Glutamatergic neuron (in vitro differentiated cells): ENCODE data around the gene FAR1. TPM values are rescaled to one million over a fixed set of nuclear protein-coding genes. Genes with fewer than 3 reads are reported as not detected.

Experiments used
- DNase-seq: peaks from one replicate; pipeline ENCODE4 v3.0.0; 2022
- H3K27ac Mint-ChIP-seq: one replicate; pipeline ENCODE4 v1.8.0; 2020; ENCODE audit warnings: mild to moderate bottlenecking, mixed read lengths, inconsistent platforms; ENCODE audit not compliant: unreplicated experiment
- H3K27me3 Mint-ChIP-seq: one replicate; pipeline ENCODE4 v1.8.0; 2020; ENCODE audit warnings: mild to moderate bottlenecking, moderate library complexity, mixed read lengths, inconsistent platforms; ENCODE audit not compliant: unreplicated experiment
- H3K36me3 Mint-ChIP-seq: one replicate; pipeline ENCODE4 v1.8.0; 2020; ENCODE audit warnings: mild to moderate bottlenecking, mixed read lengths, inconsistent platforms; ENCODE audit not compliant: unreplicated experiment
- H3K4me1 Mint-ChIP-seq: one replicate; pipeline ENCODE4 v1.8.0; 2020; ENCODE audit warnings: mild to moderate bottlenecking, low read depth, mixed read lengths, inconsistent platforms; ENCODE audit not compliant: unreplicated experiment
- H3K4me3 Mint-ChIP-seq: one replicate; pipeline ENCODE4 v1.8.0; 2020; ENCODE audit warnings: mild to moderate bottlenecking, mixed read lengths, inconsistent platforms; ENCODE audit not compliant: unreplicated experiment
- H3K9me3 Mint-ChIP-seq: one replicate; pipeline ENCODE4 v1.8.0; 2020; ENCODE audit warnings: mild to moderate bottlenecking, moderate library complexity, mixed read lengths, inconsistent platforms; ENCODE audit not compliant: unreplicated experiment
- total RNA-seq: library from RNA; stranded (reverse); fragmentation: NEBNext Ultra II Directional; extraction: Animal tissue kit (Norgen Biotek cat#: 25700); gene quantifications from one replicate; pipeline ENCODE4 v1.2.1, GENCODE V29; 2021; ENCODE audit not compliant: unreplicated experiment
- TF ChIP-seq, protein P1 (sequence below): fragments of 200-600 bp; sonication (generic); IDR thresholded peaks from one replicate; pipeline ENCODE4 v1.5.0; 2021; ENCODE audit not compliant: partially characterized antibody, unreplicated experiment

FAR1 gene
- total RNA-seq, 1 donor from 2014 or later = 74.4 TPM

DNA sequence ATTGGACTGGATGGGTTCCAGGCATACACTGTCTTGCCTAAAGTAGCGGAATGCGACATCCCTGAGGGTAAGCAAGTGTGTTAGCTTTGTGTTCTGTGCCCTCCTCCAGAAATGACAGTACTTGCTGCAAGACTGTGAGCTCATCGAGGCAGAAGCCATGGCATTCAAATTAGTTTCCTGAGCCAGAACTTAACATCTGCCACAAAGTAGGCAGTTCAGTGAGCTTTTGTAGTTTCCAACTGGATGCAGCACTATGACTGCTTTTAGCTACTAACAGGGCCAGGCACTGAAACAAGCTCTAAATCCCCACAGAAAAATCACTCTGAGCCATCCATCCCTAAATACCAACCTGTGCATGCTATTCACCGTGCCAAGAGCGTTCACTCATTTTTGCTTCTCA is 1.2 kb upstream of the FAR1 start:
- DNase-seq = no peak
- Mint-ChIP-seq H3K27ac (peak overlapping the region; percentile 83), H3K27me3 (peaks cover 4% of the 10 kb centered on the region), H3K36me3 (no peaks in the 10 kb centered on the region), H3K4me3 (peak overlapping the region; percentile 85), H3K4me1 (peaks cover 21% of the 10 kb centered on the region), H3K9me3 (peaks cover 7% of the 10 kb centered on the region)
- TF ChIP-seq, protein P1, sequence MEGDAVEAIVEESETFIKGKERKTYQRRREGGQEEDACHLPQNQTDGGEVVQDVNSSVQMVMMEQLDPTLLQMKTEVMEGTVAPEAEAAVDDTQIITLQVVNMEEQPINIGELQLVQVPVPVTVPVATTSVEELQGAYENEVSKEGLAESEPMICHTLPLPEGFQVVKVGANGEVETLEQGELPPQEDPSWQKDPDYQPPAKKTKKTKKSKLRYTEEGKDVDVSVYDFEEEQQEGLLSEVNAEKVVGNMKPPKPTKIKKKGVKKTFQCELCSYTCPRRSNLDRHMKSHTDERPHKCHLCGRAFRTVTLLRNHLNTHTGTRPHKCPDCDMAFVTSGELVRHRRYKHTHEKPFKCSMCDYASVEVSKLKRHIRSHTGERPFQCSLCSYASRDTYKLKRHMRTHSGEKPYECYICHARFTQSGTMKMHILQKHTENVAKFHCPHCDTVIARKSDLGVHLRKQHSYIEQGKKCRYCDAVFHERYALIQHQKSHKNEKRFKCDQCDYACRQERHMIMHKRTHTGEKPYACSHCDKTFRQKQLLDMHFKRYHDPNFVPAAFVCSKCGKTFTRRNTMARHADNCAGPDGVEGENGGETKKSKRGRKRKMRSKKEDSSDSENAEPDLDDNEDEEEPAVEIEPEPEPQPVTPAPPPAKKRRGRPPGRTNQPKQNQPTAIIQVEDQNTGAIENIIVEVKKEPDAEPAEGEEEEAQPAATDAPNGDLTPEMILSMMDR = no peak

DNA sequence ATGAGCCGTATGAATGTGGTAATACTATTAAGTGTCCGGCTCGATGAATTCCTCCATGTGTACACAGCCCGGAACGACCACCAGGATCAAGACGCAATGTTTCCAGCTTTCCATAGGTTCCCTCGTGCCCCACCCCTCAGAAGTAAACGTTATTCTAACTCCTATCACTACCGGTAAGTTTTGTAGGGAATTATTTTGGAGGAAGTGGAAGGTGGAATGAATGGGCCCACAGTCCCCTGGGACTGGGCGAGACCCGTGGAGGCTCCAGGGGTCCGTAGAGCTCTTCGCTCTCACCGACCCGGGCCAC is 720 bp upstream of the FAR1 start:
- TF ChIP-seq, protein P1 = no peak
- Mint-ChIP-seq H3K9me3 (peaks cover 7% of the 10 kb centered on the region), H3K36me3 (no peaks in the 10 kb centered on the region), H3K27ac (peak overlapping the region; percentile 83), H3K4me1 (peaks cover 21% of the 10 kb centered on the region), H3K27me3 (peaks cover 4% of the 10 kb centered on the region), H3K4me3 (peak overlapping the region; percentile 85)
- no peak for DNase-seq

DNA sequence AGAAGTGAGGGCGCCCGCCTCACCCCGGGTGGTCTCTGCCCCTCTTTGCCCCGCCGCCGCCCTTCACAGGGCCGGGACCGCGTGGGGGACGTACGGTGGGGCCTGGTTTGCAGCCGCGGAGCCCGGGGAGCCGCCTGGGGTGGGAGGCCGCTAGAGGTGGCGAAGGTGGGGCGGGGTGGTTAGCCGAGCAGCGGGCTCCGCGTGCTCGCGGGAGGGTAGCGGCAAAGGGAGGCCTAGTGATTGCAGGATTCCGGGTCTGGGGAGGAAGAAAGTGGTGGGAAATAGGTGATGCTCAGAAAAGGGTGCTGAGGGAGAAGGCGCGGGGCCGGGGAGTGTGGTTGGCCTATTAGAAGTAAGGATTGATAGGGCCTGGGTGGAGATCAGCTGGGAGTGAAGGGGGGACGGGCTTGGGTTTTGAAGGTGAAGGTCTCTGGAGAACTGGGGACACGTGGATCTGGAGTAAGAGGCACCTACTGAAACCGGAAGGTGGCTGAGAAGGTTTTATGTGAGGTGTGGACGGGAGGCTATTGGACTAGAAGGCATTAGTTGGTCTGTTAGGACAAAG is 571 bp downstream of the FAR1 start:
- peak overlapping the region; percentile 95 for H3K27ac Mint-ChIP-seq
- peaks cover 7% of the 10 kb centered on the region for H3K9me3 Mint-ChIP-seq
- peak overlapping the region; percentile 99 for H3K4me3 Mint-ChIP-seq

DNA sequence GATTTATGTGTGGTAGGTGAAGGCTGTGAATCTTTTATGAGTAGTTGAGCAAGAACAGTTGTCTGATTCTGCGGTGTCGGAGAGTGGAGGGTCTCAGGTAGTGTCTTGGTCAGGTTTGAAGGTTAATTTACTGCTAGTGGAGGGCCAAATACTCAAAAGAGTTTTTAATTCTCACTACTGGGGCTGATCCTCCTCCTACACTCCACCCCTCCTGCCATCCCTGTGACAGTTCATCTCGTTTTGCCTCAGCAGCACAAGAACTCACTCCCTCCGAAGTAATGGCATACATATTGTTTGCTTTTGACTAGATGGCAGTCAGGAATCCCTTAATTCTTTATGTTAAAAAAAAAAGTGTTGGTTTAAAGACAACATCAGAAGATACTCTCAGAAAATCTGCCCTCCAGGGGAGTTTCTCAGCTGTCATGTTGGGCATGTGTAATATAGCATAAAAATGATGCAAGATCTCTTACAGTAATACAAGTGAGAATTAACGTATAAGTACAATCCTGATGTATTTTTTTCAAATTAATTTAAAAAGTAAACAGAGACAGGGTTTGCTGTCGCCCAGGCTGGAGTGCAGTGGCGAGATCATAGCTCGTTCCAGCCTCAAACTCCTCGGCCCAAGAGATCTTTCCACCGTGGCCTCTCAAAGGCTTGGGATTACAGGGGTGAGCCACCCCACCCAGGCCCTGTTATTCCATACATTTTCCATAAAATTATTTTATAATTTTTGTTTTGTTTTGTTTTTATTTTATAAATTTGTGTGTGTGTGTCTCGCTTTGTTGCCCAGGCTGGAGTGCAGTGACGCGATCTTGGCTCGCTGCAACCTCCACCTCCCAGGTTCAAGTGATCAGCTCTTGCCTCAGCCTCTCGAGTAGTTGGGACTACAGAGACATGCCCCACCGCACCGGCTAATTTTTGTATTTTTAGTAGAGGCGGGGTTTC is 1.3 kb downstream of the FAR1 start:
- H3K9me3 Mint-ChIP-seq = peaks cover 7% of the 10 kb centered on the region
- TF ChIP-seq, protein P1 = no peak
- peaks cover 4% of the 10 kb centered on the region for H3K27me3 Mint-ChIP-seq
- no peaks in the 10 kb centered on the region for H3K36me3 Mint-ChIP-seq
- H3K4me1 Mint-ChIP-seq = peaks cover 23% of the 10 kb centered on the region
- H3K4me3 Mint-ChIP-seq = peak overlapping the region; percentile 99
- DNase-seq = no peak
- peak overlapping the region; percentile 95 for H3K27ac Mint-ChIP-seq

More for the DNA sequence above, 571 bp downstream of the FAR1 start:
- DNase-seq = peak; percentile 71
- Mint-ChIP-seq H3K36me3 (no peaks in the 10 kb centered on the region), H3K4me1 (peaks cover 21% of the 10 kb centered on the region), H3K27me3 (peaks cover 4% of the 10 kb centered on the region)
- TF ChIP-seq, protein P1 = no peak
